Measurements from ENCODE around the gene IQGAP2.

DNA sequence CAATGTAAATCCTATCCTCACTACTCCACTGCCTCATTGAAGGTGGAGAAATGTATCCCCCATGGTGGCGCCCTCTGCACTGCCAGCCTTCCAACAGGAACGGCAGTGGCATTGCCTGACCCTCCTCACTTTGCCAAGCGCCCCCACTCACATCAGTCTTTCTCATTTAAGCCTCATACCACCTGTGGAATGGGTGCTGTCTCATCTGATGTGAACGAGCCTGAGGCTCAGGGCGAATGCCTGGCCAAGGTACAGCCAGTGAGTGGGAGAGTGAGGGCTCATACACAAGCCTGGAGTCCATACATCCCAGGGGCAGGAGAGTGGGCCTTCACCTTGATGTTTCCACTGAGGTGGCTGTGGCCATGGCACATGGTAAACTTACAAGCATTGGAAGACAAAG lies 209.9 kb downstream of the IQGAP2 start:
- TF ChIP-seq FOXM1 (IDR thresholded peaks at IDR 0.05; ENCODE audit: borderline replicate concordance): no peak
- no peak for TF ChIP-seq BHLHE40 (IDR thresholded peaks at IDR 0.05; ENCODE audit: borderline replicate concordance)
- no peak for TF ChIP-seq HDGF (IDR thresholded peaks at IDR 0.05; ENCODE audit: borderline replicate concordance)
- TF ChIP-seq FOXA1 (IDR thresholded peaks at IDR 0.05): no peak
- TF ChIP-seq ARNT (IDR thresholded peaks at IDR 0.05): no peak
- no peak for TF ChIP-seq SP1 (IDR thresholded peaks at IDR 0.05)
- TF ChIP-seq ZNF384 (IDR thresholded peaks at IDR 0.05): no peak
- no peak for TF ChIP-seq CTBP1 (IDR thresholded peaks at IDR 0.05; ENCODE audit: borderline replicate concordance)
- no peak for TF ChIP-seq NFRKB (IDR thresholded peaks at IDR 0.05)
- no peak for TF ChIP-seq SUZ12 (IDR thresholded peaks at IDR 0.05)
- TF ChIP-seq ELF4 (IDR thresholded peaks at IDR 0.05): no peak
- TF ChIP-seq L3MBTL2 (conservative IDR thresholded peaks at IDR 0.05): no peak
- TF ChIP-seq, protein P1, sequence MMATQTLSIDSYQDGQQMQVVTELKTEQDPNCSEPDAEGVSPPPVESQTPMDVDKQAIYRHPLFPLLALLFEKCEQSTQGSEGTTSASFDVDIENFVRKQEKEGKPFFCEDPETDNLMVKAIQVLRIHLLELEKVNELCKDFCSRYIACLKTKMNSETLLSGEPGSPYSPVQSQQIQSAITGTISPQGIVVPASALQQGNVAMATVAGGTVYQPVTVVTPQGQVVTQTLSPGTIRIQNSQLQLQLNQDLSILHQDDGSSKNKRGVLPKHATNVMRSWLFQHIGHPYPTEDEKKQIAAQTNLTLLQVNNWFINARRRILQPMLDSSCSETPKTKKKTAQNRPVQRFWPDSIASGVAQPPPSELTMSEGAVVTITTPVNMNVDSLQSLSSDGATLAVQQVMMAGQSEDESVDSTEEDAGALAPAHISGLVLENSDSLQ (IDR thresholded peaks at IDR 0.05): no peak
- no peak for TF ChIP-seq LEF1 (IDR thresholded peaks at IDR 0.05; ENCODE audit: borderline replicate concordance)
